Measurements from ENCODE around the gene ZBTB38.

- no peak for TF ChIP-seq EZH2 (IDR thresholded peaks at IDR 0.05; ENCODE audit: borderline replicate concordance, low read depth, low read length, severe bottlenecking)
- TF ChIP-seq, protein P1, sequence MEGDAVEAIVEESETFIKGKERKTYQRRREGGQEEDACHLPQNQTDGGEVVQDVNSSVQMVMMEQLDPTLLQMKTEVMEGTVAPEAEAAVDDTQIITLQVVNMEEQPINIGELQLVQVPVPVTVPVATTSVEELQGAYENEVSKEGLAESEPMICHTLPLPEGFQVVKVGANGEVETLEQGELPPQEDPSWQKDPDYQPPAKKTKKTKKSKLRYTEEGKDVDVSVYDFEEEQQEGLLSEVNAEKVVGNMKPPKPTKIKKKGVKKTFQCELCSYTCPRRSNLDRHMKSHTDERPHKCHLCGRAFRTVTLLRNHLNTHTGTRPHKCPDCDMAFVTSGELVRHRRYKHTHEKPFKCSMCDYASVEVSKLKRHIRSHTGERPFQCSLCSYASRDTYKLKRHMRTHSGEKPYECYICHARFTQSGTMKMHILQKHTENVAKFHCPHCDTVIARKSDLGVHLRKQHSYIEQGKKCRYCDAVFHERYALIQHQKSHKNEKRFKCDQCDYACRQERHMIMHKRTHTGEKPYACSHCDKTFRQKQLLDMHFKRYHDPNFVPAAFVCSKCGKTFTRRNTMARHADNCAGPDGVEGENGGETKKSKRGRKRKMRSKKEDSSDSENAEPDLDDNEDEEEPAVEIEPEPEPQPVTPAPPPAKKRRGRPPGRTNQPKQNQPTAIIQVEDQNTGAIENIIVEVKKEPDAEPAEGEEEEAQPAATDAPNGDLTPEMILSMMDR (IDR thresholded peaks at IDR 0.05; ENCODE audit: extremely low read depth in 1 of 2, insufficient read depth in 1 of 2, low read depth in 1 of 2, low read length in 2 of 2) = no peak
- TF ChIP-seq POLR2A (IDR thresholded peaks at IDR 0.05; ENCODE audit: low read depth, low read length) = no peak
Measured at GRCh38 chr3:141382571-141382970, 14.3 kb downstream of the ZBTB38 start.

Data from endothelial cell of umbilical vein (primary cell).